Activated CD8-positive, alpha-beta T cell treated with anti-CD3 and anti-CD28 coated beads for 36 hours (primary cell): Measurements from ENCODE around the gene NIPAL1. TPM values are rescaled to one million over a fixed set of nuclear protein-coding genes. Genes with fewer than 3 reads are reported as not detected.

Experiments used
- ATAC-seq: fragments of 200-7000 bp; cut with Tn5 transposase; one replicate; pipeline ENCODE4 v1.10.0; 2021; ENCODE audit warnings: mild to moderate bottlenecking, moderate library complexity
- CTCF ChIA-PET: fragments of 350-600 bp; sonication (Branson Sonifier 250); formaldehyde crosslinking; loops from one replicate; lab custom pipeline; 2021; ENCODE audit warnings: antibody characterized with exemption; lab: Charles Lee
- POLR2A ChIA-PET: fragments of 350-600 bp; sonication (Branson Sonifier 250); formaldehyde crosslinking; loops from one replicate; lab custom pipeline; 2021; ENCODE audit warnings: antibody characterized with exemption; lab: Charles Lee
- DNase-seq: peaks from one replicate; pipeline ENCODE4 v3.0.0-alpha.2; 2020
- H3K27ac Mint-ChIP-seq: one replicate; pipeline ENCODE4 v1.8.0; 2021; ENCODE audit warnings: mild to moderate bottlenecking, mixed read lengths
- H3K27me3 Mint-ChIP-seq: one replicate; pipeline ENCODE4 v1.8.0; 2021; ENCODE audit warnings: mixed read lengths
- H3K36me3 Mint-ChIP-seq: one replicate; pipeline ENCODE4 v1.8.0; 2021; ENCODE audit warnings: low read depth, mixed read lengths
- H3K4me1 Mint-ChIP-seq: one replicate; pipeline ENCODE4 v1.8.0; 2021; ENCODE audit warnings: low read depth, mixed read lengths
- H3K4me3 Mint-ChIP-seq: one replicate; pipeline ENCODE4 v1.8.0; 2021; ENCODE audit warnings: mild to moderate bottlenecking, moderate library complexity, mixed read lengths
- H3K9me3 Mint-ChIP-seq: one replicate; pipeline ENCODE4 v1.8.0; 2021; ENCODE audit warnings: mixed read lengths
- intact Hi-C: fragments of 100-400 bp; cut with micrococcal nuclease; formaldehyde crosslinking; loops from one replicate; pipeline ENCODE4 v1.10.0; 2022
- total RNA-seq, 2 experiments: library from RNA; stranded (reverse); gene quantifications; one replicate each; pipeline ENCODE4 v1.2.3, GENCODE V29; 2021
- TF ChIP-seq, protein P1 (sequence below): fragments of 200-600 bp; IDR thresholded peaks from one replicate; pipeline ENCODE4 v1.8.0; 2022; ENCODE audit warnings: antibody characterized with exemption, mild to moderate bottlenecking

NIPAL1 gene
- total RNA-seq, 2 experiments from 2014 or later, result 1.1 to 1.9 TPM

DNA sequence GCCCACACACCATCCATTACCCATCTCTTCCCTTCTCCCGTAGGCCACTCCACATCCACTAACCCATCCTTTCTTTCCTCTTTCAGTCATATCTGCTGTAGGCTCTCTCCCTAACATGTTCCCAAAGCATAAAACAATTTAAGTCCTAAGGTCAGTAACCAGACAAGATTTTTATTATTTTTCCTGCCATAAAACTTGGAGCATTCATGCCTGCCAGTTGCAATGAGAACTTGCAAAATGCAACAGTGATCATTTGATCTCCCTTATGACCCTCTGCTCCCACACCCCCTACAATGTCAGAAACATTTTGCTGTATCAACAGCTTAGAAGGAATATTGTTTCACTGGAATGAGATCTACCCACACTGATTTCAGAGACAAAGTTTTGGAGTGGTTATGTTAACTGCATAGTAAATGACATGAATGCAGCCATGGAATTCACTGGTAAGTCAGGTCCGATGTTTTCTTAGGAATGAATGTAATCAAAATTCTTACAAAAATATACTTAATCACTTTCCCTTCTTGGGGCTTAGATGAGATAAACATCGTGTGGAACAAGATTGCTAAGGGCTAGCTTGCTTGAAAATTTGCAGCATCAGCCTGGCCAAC lies 5.7 kb downstream of the NIPAL1 start:
- Mint-ChIP-seq H3K9me3 (no peaks in the 10 kb centered on the region), H3K27ac (no peak overlapping the region), H3K36me3 (no peaks in the 10 kb centered on the region), H3K4me3 (no peak overlapping the region), H3K27me3 (peaks cover 17% of the 10 kb centered on the region), H3K4me1 (peaks cover 19% of the 10 kb centered on the region)
- ChIA-PET CTCF (no interaction called here), POLR2A (no interaction called here)
- no peak for DNase-seq
- intact Hi-C loops, result no loop called here
- TF ChIP-seq, protein P1, sequence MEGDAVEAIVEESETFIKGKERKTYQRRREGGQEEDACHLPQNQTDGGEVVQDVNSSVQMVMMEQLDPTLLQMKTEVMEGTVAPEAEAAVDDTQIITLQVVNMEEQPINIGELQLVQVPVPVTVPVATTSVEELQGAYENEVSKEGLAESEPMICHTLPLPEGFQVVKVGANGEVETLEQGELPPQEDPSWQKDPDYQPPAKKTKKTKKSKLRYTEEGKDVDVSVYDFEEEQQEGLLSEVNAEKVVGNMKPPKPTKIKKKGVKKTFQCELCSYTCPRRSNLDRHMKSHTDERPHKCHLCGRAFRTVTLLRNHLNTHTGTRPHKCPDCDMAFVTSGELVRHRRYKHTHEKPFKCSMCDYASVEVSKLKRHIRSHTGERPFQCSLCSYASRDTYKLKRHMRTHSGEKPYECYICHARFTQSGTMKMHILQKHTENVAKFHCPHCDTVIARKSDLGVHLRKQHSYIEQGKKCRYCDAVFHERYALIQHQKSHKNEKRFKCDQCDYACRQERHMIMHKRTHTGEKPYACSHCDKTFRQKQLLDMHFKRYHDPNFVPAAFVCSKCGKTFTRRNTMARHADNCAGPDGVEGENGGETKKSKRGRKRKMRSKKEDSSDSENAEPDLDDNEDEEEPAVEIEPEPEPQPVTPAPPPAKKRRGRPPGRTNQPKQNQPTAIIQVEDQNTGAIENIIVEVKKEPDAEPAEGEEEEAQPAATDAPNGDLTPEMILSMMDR, result no peak
- no peak for ATAC-seq

DNA sequence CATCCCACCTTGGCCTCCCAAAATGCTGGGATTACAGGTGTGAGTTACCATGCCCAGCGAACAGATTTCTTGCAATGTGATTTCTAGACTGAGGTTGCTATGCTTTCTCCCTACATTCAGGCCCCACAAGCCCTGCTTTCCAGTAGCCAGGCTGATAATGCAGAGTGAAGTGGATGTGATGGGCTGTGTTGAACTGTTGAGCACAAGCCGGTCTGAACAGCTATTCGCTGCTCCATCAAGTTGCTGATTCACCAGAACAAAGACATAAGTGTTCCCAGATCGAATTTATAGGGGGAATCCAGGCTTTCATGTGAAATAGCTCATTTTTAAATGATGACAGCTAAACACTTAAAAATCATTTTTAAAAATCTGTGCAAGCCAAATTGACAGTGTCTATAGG lies 8.0 kb downstream of the NIPAL1 start:
- no peak overlapping the region for H3K27ac Mint-ChIP-seq
- TF ChIP-seq, protein P1, result no peak
- intact Hi-C loops, result no loop called here
- H3K27me3 Mint-ChIP-seq, result peaks cover 15% of the 10 kb centered on the region
- H3K9me3 Mint-ChIP-seq, result no peaks in the 10 kb centered on the region
- H3K4me1 Mint-ChIP-seq, result peaks cover 33% of the 10 kb centered on the region
- ATAC-seq (no peak), DNase-seq (no peak)
- ChIA-PET CTCF (interaction anchor here (0.7 to 1.6 kb wide), 4 partner anchors 9 to 188 kb away, joined by 3 to 10 read pairs (median 5); no protein-coding TSS in a partner anchor), POLR2A (interaction anchor here (0.6 to 0.8 kb wide), 2 partner anchors 25 to 259 kb away, joined by 3 to 4 read pairs; no protein-coding TSS in a partner anchor)
- H3K36me3 Mint-ChIP-seq, result no peaks in the 10 kb centered on the region
- no peak overlapping the region for H3K4me3 Mint-ChIP-seq

DNA sequence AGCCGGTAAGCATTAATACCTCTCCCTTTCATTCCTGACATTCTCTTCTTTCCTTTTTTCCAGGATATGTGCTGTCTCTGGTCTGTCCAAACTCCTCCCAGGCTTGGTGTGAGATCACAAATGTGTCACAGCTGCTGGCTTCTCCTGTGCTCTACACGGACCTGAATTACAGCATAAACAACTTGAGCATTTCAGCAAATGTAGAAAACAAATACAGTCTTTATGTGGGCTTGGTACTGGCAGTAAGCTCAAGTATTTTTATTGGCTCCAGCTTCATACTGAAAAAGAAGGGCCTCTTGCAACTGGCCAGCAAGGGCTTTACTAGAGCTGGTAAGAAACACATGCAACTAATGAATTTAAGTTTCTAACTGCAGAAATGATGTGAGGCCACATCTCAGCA lies 8.4 kb downstream of the NIPAL1 start:
- Mint-ChIP-seq H3K36me3 (no peaks in the 10 kb centered on the region), H3K4me1 (peaks cover 33% of the 10 kb centered on the region), H3K4me3 (no peak overlapping the region), H3K9me3 (no peaks in the 10 kb centered on the region), H3K27me3 (peaks cover 15% of the 10 kb centered on the region), H3K27ac (no peak overlapping the region)
- ChIA-PET POLR2A (interaction anchor here (0.6 to 0.8 kb wide), 2 partner anchors 25 to 259 kb away, joined by 3 to 4 read pairs; no protein-coding TSS in a partner anchor), CTCF (interaction anchor here (0.7 to 1.6 kb wide), 5 partner anchors 9 to 188 kb away, joined by 3 to 10 read pairs (median 5); no protein-coding TSS in a partner anchor)
- DNase-seq (no peak), ATAC-seq (no peak)
- TF ChIP-seq, protein P1, result no peak
- intact Hi-C loops, result no loop called here

DNA sequence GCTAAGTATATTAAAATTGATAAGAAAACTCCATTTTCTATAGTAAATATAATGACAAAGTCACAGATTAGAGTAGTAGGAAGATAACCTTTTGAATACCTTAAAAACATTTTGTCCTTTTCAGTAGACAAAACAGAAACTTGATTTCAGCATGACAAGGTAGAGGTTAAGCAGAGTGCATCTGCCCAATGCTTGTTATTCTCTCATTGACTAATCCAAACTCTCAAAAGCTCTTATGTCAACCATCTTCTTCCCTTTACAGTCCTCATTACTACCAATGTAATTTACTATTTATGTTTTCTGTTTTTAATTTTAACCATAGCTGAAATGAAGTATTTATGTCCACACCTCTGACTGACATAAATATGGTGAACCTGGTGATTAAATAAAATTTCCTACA lies 11.1 kb downstream of the NIPAL1 start:
- peak; percentile 85 for ATAC-seq
- Mint-ChIP-seq H3K27me3 (peaks cover 9% of the 10 kb centered on the region), H3K36me3 (no peaks in the 10 kb centered on the region), H3K27ac (no peak overlapping the region), H3K9me3 (no peaks in the 10 kb centered on the region), H3K4me3 (no peak overlapping the region), H3K4me1 (peaks cover 34% of the 10 kb centered on the region)
- TF ChIP-seq, protein P1, result no peak
- ChIA-PET CTCF (interaction anchor here (0.9 to 1.3 kb wide), 2 partner anchors 24 to 113 kb away, joined by 3 read pairs; no protein-coding TSS in a partner anchor), POLR2A (no interaction called here)
- intact Hi-C loops, result no loop called here
- DNase-seq, result no peak

DNA sequence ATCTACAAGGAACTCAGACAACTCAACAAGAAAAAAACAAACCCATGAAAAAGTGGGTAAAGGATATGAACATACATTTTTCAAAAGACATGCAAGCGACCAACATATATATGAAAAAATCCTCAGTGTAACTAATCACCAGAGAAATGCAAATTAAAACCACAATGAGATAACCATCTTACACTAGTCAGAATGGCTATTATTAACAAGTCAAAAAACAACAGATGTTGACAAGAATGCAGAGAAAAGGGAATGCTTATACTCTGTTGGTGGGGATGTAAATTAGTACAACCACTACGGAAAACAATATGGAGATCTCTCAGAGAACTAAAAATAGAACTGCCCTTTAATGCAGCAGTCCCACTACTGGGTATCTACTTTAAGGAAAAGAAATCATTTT lies 12.1 kb downstream of the NIPAL1 start:
- TF ChIP-seq, protein P1, result no peak
- Mint-ChIP-seq H3K27me3 (peaks cover 6% of the 10 kb centered on the region), H3K9me3 (no peaks in the 10 kb centered on the region), H3K36me3 (no peaks in the 10 kb centered on the region), H3K27ac (no peak overlapping the region), H3K4me1 (peaks cover 42% of the 10 kb centered on the region), H3K4me3 (no peak overlapping the region)
- DNase-seq (no peak), ATAC-seq (no peak)
- intact Hi-C loops, result no loop called here
- ChIA-PET POLR2A (interaction anchor here (0.7 kb wide), 1 partner anchor 30 kb away, joined by 3 read pairs; no protein-coding TSS in a partner anchor), CTCF (no interaction called here)
